ENCODE results near the gene SCG3.

GRCh38 chr15:51658664-51659063 lies 22.6 kb upstream of the SCG3 start:
- TF ChIP-seq RAD21 (conservative IDR thresholded peaks at IDR 0.05) (no peak), CTCF (IDR thresholded peaks at IDR 0.05; ENCODE audit: poor library complexity, severe bottlenecking) (no peak)

Data from neural cell (in vitro differentiated cells).